ENCODE measurements around the gene SREBF1.

SREBF1 gene

DNA sequence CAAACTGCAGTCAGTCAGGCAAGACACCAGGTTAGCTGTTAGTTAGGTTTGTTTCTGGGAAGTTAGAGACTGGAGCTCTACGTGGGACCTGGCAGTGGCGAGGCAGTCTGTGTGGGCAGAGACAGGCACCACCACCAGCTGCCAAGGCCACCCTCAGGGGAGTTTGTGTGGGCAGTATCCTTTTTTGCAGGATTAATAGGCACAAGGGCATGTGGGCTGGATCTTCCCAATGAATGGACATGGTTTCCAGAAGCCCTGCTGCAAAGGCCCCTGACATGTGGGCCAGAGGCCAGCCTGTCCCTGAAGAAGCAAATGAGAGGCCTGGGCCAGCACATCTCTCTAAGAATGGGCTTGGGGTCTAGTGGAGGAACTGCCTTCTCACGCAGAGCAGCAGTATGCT, 19.2 kb upstream of the SREBF1 start:
- ATAC-seq (ENCODE audit: insufficient read depth, low read depth) = no peak
- Histone ChIP-seq H3K4me1 (ENCODE audit: insufficient read depth, low read length) (peaks cover under 1% of the 10 kb centered on the region; the same call in 1 of the 2 replicates), H4K20me1 (ENCODE audit: insufficient read depth, low read length) (peaks cover 3% of the 10 kb centered on the region; the same call in 1 of the 2 replicates), H3K9me3 (ENCODE audit: insufficient read depth, low read length, severe bottlenecking) (no peaks in the 10 kb centered on the region), H3K27ac (ENCODE audit: low read length) (no peak overlapping the region), H2AFZ (ENCODE audit: low read depth, low read length) (no peak overlapping the region), H3K36me3 (ENCODE audit: insufficient read depth, low read length) (no peaks in the 10 kb centered on the region), H3K79me2 (ENCODE audit: insufficient read depth, low read length) (no peaks in the 10 kb centered on the region), H3K9ac (ENCODE audit: low read depth, low read length) (no peak overlapping the region), H3K27me3 (ENCODE audit: insufficient read depth, low read length, poor library complexity) (no peaks in the 10 kb centered on the region), H3K4me3 (ENCODE audit: low read depth in 1 of 2, low read length in 2 of 2) (no peak overlapping the region), H3K4me2 (ENCODE audit: insufficient read depth, low read length) (no peak overlapping the region)
- TF ChIP-seq, protein P1, sequence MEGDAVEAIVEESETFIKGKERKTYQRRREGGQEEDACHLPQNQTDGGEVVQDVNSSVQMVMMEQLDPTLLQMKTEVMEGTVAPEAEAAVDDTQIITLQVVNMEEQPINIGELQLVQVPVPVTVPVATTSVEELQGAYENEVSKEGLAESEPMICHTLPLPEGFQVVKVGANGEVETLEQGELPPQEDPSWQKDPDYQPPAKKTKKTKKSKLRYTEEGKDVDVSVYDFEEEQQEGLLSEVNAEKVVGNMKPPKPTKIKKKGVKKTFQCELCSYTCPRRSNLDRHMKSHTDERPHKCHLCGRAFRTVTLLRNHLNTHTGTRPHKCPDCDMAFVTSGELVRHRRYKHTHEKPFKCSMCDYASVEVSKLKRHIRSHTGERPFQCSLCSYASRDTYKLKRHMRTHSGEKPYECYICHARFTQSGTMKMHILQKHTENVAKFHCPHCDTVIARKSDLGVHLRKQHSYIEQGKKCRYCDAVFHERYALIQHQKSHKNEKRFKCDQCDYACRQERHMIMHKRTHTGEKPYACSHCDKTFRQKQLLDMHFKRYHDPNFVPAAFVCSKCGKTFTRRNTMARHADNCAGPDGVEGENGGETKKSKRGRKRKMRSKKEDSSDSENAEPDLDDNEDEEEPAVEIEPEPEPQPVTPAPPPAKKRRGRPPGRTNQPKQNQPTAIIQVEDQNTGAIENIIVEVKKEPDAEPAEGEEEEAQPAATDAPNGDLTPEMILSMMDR (IDR thresholded peaks at IDR 0.05; ENCODE audit: borderline replicate concordance, extremely low read depth, low read length, poor library complexity, severe bottlenecking) = no peak
- TF ChIP-seq EZH2 (IDR thresholded peaks at IDR 0.05; ENCODE audit: borderline replicate concordance, low read depth, low read length, severe bottlenecking) = no peak
- DNase-seq = no peak

DNA sequence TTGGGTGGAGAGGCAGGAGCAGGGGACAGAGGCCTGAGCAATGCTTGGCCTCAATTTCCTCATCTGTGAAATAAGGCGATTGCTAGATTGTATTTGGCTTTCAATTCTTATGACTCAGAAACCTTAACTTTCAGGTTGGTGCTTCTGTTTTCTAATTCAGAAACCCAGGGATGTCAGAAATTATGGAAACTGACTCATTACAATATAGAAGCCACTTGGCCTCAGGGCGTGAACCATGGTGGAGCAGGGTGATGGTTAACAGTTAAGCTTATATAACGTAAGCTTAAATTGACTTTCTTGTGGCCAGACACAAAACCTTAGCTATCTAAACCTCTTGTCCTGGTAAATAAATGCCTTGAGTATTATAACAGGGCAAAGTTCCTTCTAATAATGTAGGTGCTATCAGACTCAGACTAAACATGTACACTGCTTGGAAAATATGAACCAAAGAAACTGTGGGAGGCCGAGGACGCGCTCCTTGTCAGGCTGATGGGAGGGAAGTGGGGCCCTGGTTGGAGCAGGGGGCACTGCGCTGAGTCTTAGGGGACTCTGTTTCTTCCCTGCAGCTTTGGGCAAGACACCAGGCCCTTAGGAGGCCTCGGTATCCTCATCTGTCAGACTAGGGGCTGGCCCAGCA, 17.1 kb upstream of the SREBF1 start:
- DNase-seq (no peak), ATAC-seq (ENCODE audit: insufficient read depth, low read depth) (no peak)
- Histone ChIP-seq H3K79me2 (ENCODE audit: insufficient read depth, low read length) (no peaks in the 10 kb centered on the region), H3K9ac (ENCODE audit: low read depth, low read length) (no peak overlapping the region), H3K4me1 (ENCODE audit: insufficient read depth, low read length) (peaks cover 21% of the 10 kb centered on the region), H4K20me1 (ENCODE audit: insufficient read depth, low read length) (no peaks in the 10 kb centered on the region), H3K4me3 (ENCODE audit: low read depth in 1 of 2, low read length in 2 of 2) (no peak overlapping the region), H3K4me2 (ENCODE audit: insufficient read depth, low read length) (no peak overlapping the region), H3K9me3 (ENCODE audit: insufficient read depth, low read length, severe bottlenecking) (no peaks in the 10 kb centered on the region), H3K36me3 (ENCODE audit: insufficient read depth, low read length) (no peaks in the 10 kb centered on the region), H2AFZ (ENCODE audit: low read depth, low read length) (no peak overlapping the region), H3K27ac (ENCODE audit: low read length) (no peak overlapping the region), H3K27me3 (ENCODE audit: insufficient read depth, low read length, poor library complexity) (no peaks in the 10 kb centered on the region)
- TF ChIP-seq, protein P1 (IDR thresholded peaks at IDR 0.05; ENCODE audit: borderline replicate concordance, extremely low read depth, low read length, poor library complexity, severe bottlenecking) = no peak
- TF ChIP-seq EZH2 (IDR thresholded peaks at IDR 0.05; ENCODE audit: borderline replicate concordance, low read depth, low read length, severe bottlenecking) = no peak

DNA sequence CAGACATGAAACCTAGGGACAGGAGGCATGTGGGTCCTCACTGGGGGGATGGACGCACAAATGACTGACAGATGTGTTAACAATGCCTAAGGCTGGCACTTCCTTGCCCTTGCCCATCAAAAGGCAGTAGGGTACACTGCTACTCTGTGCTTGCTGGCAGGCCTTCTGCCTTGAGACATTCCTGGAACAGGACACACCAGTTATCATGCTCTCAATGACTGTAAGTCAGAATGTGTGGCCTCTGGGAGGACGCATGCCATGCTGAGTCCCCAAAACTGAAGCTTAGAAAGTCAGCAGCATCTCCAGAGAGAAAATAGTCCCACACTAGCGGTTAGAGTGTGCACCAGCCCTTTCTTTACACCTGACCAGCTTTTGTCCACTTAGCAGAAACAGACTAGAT, 16.1 kb upstream of the SREBF1 start:
- no peaks in the 10 kb centered on the region for H3K79me2 ChIP-seq (ENCODE audit: insufficient read depth, low read length)
- H2AFZ ChIP-seq (ENCODE audit: low read depth, low read length) = no peak overlapping the region
- no peaks in the 10 kb centered on the region for H4K20me1 ChIP-seq (ENCODE audit: insufficient read depth, low read length)
- no peak for ATAC-seq (ENCODE audit: insufficient read depth, low read depth)
- no peak overlapping the region for H3K4me2 ChIP-seq (ENCODE audit: insufficient read depth, low read length)
- TF ChIP-seq, protein P1 (IDR thresholded peaks at IDR 0.05; ENCODE audit: borderline replicate concordance, extremely low read depth, low read length, poor library complexity, severe bottlenecking) = no peak
- TF ChIP-seq EZH2 (IDR thresholded peaks at IDR 0.05; ENCODE audit: borderline replicate concordance, low read depth, low read length, severe bottlenecking) = no peak
- H3K27ac ChIP-seq (ENCODE audit: low read length) = no peak overlapping the region
- no peak overlapping the region for H3K9ac ChIP-seq (ENCODE audit: low read depth, low read length)
- no peaks in the 10 kb centered on the region for H3K9me3 ChIP-seq (ENCODE audit: insufficient read depth, low read length, severe bottlenecking)
- no peak for DNase-seq
- no peaks in the 10 kb centered on the region for H3K36me3 ChIP-seq (ENCODE audit: insufficient read depth, low read length)
- peaks cover 29% of the 10 kb centered on the region for H3K4me1 ChIP-seq (ENCODE audit: insufficient read depth, low read length)
- no peak overlapping the region for H3K4me3 ChIP-seq (ENCODE audit: low read depth in 1 of 2, low read length in 2 of 2)
- no peaks in the 10 kb centered on the region for H3K27me3 ChIP-seq (ENCODE audit: insufficient read depth, low read length, poor library complexity)
